Measurements from ENCODE around the gene CAPN5. TPM values are rescaled to one million over a fixed set of nuclear protein-coding genes. Genes with fewer than 3 reads are reported as not detected.

CAPN5 gene
- total and polyA plus RNA-seq, 2 of the 8 experiments (the other 6 are each of a cell fraction or from before 2014, with no cell fraction given) = 21.5 to 22.4 TPM

DNA sequence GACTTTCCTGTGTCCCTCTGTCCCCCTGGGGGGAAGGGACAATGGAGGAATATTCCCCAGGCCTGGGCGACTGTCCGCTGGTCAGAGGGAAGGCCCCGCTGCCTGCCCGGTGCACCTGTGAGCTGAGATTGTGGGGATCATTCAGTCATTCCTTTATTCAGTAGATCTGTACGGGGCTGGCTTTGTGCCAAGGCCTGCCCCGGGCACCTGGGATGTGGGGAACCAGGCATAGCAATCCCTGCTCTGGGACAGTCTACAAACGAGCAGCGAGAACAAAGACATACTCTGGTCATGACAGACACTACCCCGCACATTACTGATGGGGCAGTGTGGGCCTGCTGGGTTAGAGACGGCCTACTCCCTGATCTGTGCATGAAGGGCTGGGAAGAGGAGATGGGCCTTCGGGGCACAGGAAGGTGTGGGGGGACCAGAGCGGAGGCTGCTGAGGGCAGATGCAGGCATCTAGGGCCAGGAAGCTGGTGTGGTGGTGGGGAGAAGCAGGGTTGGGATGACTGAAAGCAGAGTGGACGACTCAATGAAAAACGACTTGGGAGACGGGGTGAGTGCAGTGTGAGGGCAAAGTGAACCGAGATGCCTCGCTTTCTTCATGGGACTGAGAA is 59.5 kb downstream of the CAPN5 start (continued):
- TF ChIP-seq SAP30 (IDR thresholded peaks at IDR 0.05; ENCODE audit: insufficient read depth, insufficient replicate concordance, low read length) = no peak
- TF ChIP-seq TBP (IDR thresholded peaks at IDR 0.05; ENCODE audit: low read depth, low read length) = no peak
- TF ChIP-seq HDAC2 (IDR thresholded peaks at IDR 0.05; ENCODE audit: borderline replicate concordance in 1 of 2, low read depth in 2 of 2, low read length in 2 of 2) = no peak
